ENCODE data around the gene PLEKHM2. TPM values are rescaled to one million over a fixed set of nuclear protein-coding genes. Genes with fewer than 3 reads are reported as not detected.

The PLEKHM2 gene
- polyA plus RNA-seq, 1 donor: 26.6 TPM

DNA sequence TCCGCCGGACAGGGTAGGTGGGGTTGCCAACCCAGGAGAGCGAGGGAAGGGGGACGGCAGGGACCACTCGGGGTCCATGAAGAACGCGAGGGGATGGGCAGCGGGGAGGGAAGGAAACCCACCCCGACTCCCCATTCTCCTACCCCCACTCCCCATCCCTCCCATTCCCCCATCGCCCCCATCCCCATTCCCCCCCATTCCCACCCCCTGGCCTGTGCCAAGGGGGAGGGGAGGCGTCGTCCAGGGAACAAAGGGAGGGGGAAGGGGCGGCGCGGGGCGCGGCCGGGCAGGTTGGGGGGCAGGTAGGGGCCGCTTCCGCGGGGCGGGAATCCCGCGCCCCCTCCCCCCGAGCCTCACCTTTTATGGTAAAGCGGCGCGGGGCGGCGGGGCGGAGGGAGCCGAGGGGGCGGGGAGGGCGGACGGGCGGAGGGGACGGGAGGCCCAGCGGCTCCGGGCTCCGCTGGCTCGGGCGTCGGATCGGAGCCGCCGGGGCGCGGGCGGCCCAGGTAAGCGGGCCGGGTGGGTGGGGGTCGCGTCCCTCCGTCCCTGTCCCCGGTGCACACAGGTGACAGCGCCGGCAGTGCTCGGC is 74.3 kb downstream of the PLEKHM2 start, which contains the start of gene FBLIM1:
TSS of gene FBLIM1 (plus strand) at position 453 of the 589 bp plus-strand sequence. CDS start 6,189 bp downstream, outside the sequence.
- WGBS (ENCODE audit: insufficient coverage, low lambda C conversion rate): no CpG with 5 or more reads among the region's 58 CpGs
- H3K4me3 ChIP-seq (ENCODE audit: low read length): peak within 1 kb of the TSS; percentile 89
- DNase-seq: peak in 1 of 2 donors; percentile 62
- H3K36me3 ChIP-seq (ENCODE audit: control insufficient read depth, insufficient read depth, low read length): peaks cover 4% of the 10 kb centered on the region
- no peaks in the 10 kb centered on the region for H3K9me3 ChIP-seq (ENCODE audit: control insufficient read depth, low read depth, low read length)
- peaks cover 52% of the 10 kb centered on the region for H3K4me1 ChIP-seq (ENCODE audit: control insufficient read depth, insufficient read depth, low read length)
- H3K27ac ChIP-seq (ENCODE audit: low read length): peak within 1 kb of the TSS; percentile 89
- no peaks in the 10 kb centered on the region for H3K27me3 ChIP-seq (ENCODE audit: control insufficient read depth, insufficient read depth, low read length)

GRCh38 chr1:15758953-15759661 is 75.0 kb downstream of the PLEKHM2 start:
- H3K36me3 ChIP-seq (ENCODE audit: control insufficient read depth, insufficient read depth, low read length): peaks cover 4% of the 10 kb centered on the region
- peak overlapping the region; percentile 89 for H3K4me3 ChIP-seq (ENCODE audit: low read length)
- H3K9me3 ChIP-seq (ENCODE audit: control insufficient read depth, low read depth, low read length): no peaks in the 10 kb centered on the region
- H3K27me3 ChIP-seq (ENCODE audit: control insufficient read depth, insufficient read depth, low read length): no peaks in the 10 kb centered on the region
- H3K27ac ChIP-seq (ENCODE audit: low read length): peak overlapping the region; percentile 55
- DNase-seq: peak in 1 of 2 donors; percentile 57
- no CpG with 5 or more reads among the region's 58 CpGs for WGBS (ENCODE audit: insufficient coverage, low lambda C conversion rate)
- peaks cover 57% of the 10 kb centered on the region for H3K4me1 ChIP-seq (ENCODE audit: control insufficient read depth, insufficient read depth, low read length)

GRCh38 chr1:15760520-15761211 is 76.5 kb downstream of the PLEKHM2 start:
- peak in 1 of 2 donors; percentile 62 for DNase-seq
- H3K27ac ChIP-seq (ENCODE audit: low read length): peak overlapping the region; percentile 55

GRCh38 chr1:15761366-15762128 is 77.4 kb downstream of the PLEKHM2 start:
- Histone ChIP-seq H3K27me3 (ENCODE audit: control insufficient read depth, insufficient read depth, low read length) (no peaks in the 10 kb centered on the region), H3K9me3 (ENCODE audit: control insufficient read depth, low read depth, low read length) (no peaks in the 10 kb centered on the region), H3K4me3 (ENCODE audit: low read length) (peak overlapping the region; percentile 89), H3K36me3 (ENCODE audit: control insufficient read depth, insufficient read depth, low read length) (peaks cover 25% of the 10 kb centered on the region), H3K4me1 (ENCODE audit: control insufficient read depth, insufficient read depth, low read length) (peaks cover 52% of the 10 kb centered on the region), H3K27ac (ENCODE audit: low read length) (peak overlapping the region; percentile 55)
- whole genome bisulfite sequencing (ENCODE audit: insufficient coverage, low lambda C conversion rate): no CpG with 5 or more reads among the region's 8 CpGs
- DNase-seq: peak in 1 of 2 donors; percentile 16

More at GRCh38 chr1:15760520-15761211, 76.5 kb downstream of the PLEKHM2 start:
- Histone ChIP-seq H3K36me3 (ENCODE audit: control insufficient read depth, insufficient read depth, low read length) (peaks cover 17% of the 10 kb centered on the region), H3K4me1 (ENCODE audit: control insufficient read depth, insufficient read depth, low read length) (peaks cover 59% of the 10 kb centered on the region), H3K4me3 (ENCODE audit: low read length) (peak overlapping the region; percentile 89), H3K9me3 (ENCODE audit: control insufficient read depth, low read depth, low read length) (no peaks in the 10 kb centered on the region), H3K27me3 (ENCODE audit: control insufficient read depth, insufficient read depth, low read length) (no peaks in the 10 kb centered on the region)
- no CpG with 5 or more reads among the region's 12 CpGs for WGBS (ENCODE audit: insufficient coverage, low lambda C conversion rate)

- no peak overlapping the region for H3K4me3 ChIP-seq (ENCODE audit: low read length)
- H3K9me3 ChIP-seq (ENCODE audit: control insufficient read depth, low read depth, low read length): no peaks in the 10 kb centered on the region
- H3K36me3 ChIP-seq (ENCODE audit: control insufficient read depth, insufficient read depth, low read length): peaks cover 33% of the 10 kb centered on the region
- H3K4me1 ChIP-seq (ENCODE audit: control insufficient read depth, insufficient read depth, low read length): peaks cover 43% of the 10 kb centered on the region
- DNase-seq: peak in 1 of 2 donors; percentile 1
- no peak overlapping the region for H3K27ac ChIP-seq (ENCODE audit: low read length)
- no peaks in the 10 kb centered on the region for H3K27me3 ChIP-seq (ENCODE audit: control insufficient read depth, insufficient read depth, low read length)
- WGBS (ENCODE audit: insufficient coverage, low lambda C conversion rate): no CpG with 5 or more reads among the region's 10 CpGs
These were observed 78.4 kb downstream of the PLEKHM2 start for GRCh38 chr1:15762546-15762945.

GRCh38 chr1:15764269-15764764 is 80.2 kb downstream of the PLEKHM2 start:
- Histone ChIP-seq H3K9me3 (ENCODE audit: control insufficient read depth, low read depth, low read length) (no peaks in the 10 kb centered on the region), H3K36me3 (ENCODE audit: control insufficient read depth, insufficient read depth, low read length) (peaks cover 51% of the 10 kb centered on the region), H3K4me1 (ENCODE audit: control insufficient read depth, insufficient read depth, low read length) (peaks cover 35% of the 10 kb centered on the region), H3K27me3 (ENCODE audit: control insufficient read depth, insufficient read depth, low read length) (no peaks in the 10 kb centered on the region), H3K4me3 (ENCODE audit: low read length) (no peak overlapping the region), H3K27ac (ENCODE audit: low read length) (peak overlapping the region; percentile 71)
- no CpG with 5 or more reads among the region's 10 CpGs for WGBS (ENCODE audit: insufficient coverage, low lambda C conversion rate)
- peak; percentile 75 to 90 for DNase-seq

- Histone ChIP-seq H3K9me3 (ENCODE audit: control insufficient read depth, low read depth, low read length) (no peaks in the 10 kb centered on the region), H3K4me3 (ENCODE audit: low read length) (no peak overlapping the region), H3K36me3 (ENCODE audit: control insufficient read depth, insufficient read depth, low read length) (peaks cover 54% of the 10 kb centered on the region), H3K27me3 (ENCODE audit: control insufficient read depth, insufficient read depth, low read length) (no peaks in the 10 kb centered on the region), H3K27ac (ENCODE audit: low read length) (peak overlapping the region; percentile 71), H3K4me1 (ENCODE audit: control insufficient read depth, insufficient read depth, low read length) (peaks cover 31% of the 10 kb centered on the region)
- WGBS (ENCODE audit: insufficient coverage, low lambda C conversion rate): no CpG with 5 or more reads among the region's 15 CpGs
- peak in 1 of 2 donors; percentile 1 for DNase-seq
These were observed 80.8 kb downstream of the PLEKHM2 start for GRCh38 chr1:15764890-15765289.

- Histone ChIP-seq H3K27ac (ENCODE audit: low read length) (no peak overlapping the region), H3K36me3 (ENCODE audit: control insufficient read depth, insufficient read depth, low read length) (peaks cover 62% of the 10 kb centered on the region), H3K4me3 (ENCODE audit: low read length) (no peak overlapping the region), H3K4me1 (ENCODE audit: control insufficient read depth, insufficient read depth, low read length) (peaks cover 28% of the 10 kb centered on the region), H3K27me3 (ENCODE audit: control insufficient read depth, insufficient read depth, low read length) (no peaks in the 10 kb centered on the region), H3K9me3 (ENCODE audit: control insufficient read depth, low read depth, low read length) (no peaks in the 10 kb centered on the region)
- no CpG with 5 or more reads among the region's 20 CpGs for WGBS (ENCODE audit: insufficient coverage, low lambda C conversion rate)
- no peak for DNase-seq
These were observed 81.5 kb downstream of the PLEKHM2 start for GRCh38 chr1:15765495-15766194.

GRCh38 chr1:15767941-15768340 is 83.8 kb downstream of the PLEKHM2 start:
- WGBS (ENCODE audit: insufficient coverage, low lambda C conversion rate): no CpG with 5 or more reads among the region's 5 CpGs
- H3K9me3 ChIP-seq (ENCODE audit: control insufficient read depth, low read depth, low read length): no peaks in the 10 kb centered on the region
- H3K4me1 ChIP-seq (ENCODE audit: control insufficient read depth, insufficient read depth, low read length): peaks cover 14% of the 10 kb centered on the region
- no peak overlapping the region for H3K4me3 ChIP-seq (ENCODE audit: low read length)
- H3K36me3 ChIP-seq (ENCODE audit: control insufficient read depth, insufficient read depth, low read length): peaks cover 79% of the 10 kb centered on the region
- no peak for DNase-seq
- no peak overlapping the region for H3K27ac ChIP-seq (ENCODE audit: low read length)
- no peaks in the 10 kb centered on the region for H3K27me3 ChIP-seq (ENCODE audit: control insufficient read depth, insufficient read depth, low read length)
